ENCODE measurements around the gene MAML2.

GRCh38 chr11:96094156-96094555 is 248.8 kb downstream of the MAML2 start:
- TF ChIP-seq CTCF (IDR thresholded peaks at IDR 0.05) (no peak), POLR2A (IDR thresholded peaks at IDR 0.05) (no peak)
